DOHH2 (cell line): Measurements from ENCODE around the gene FAT3.

Experiments used
- EZH2phosphoT487 ChIP-seq: fragments of 200-600 bp; sonication (generic); IDR thresholded peaks from 2 replicates; pipeline ENCODE4 v1.6.1; 2017; ENCODE audit warnings: borderline replicate concordance, mild to moderate bottlenecking, antibody characterized with exemption, low read length, moderate library complexity, mixed read lengths
- TF ChIP-seq, protein P1 (sequence below): fragments of 200-600 bp; sonication (generic); IDR thresholded peaks from one replicate; pipeline ENCODE4 v1.5.1; 2014; ENCODE audit warnings: antibody characterized with exemption, mild to moderate bottlenecking, low read depth, low read length; ENCODE audit not compliant: poor library complexity, severe bottlenecking

DNA sequence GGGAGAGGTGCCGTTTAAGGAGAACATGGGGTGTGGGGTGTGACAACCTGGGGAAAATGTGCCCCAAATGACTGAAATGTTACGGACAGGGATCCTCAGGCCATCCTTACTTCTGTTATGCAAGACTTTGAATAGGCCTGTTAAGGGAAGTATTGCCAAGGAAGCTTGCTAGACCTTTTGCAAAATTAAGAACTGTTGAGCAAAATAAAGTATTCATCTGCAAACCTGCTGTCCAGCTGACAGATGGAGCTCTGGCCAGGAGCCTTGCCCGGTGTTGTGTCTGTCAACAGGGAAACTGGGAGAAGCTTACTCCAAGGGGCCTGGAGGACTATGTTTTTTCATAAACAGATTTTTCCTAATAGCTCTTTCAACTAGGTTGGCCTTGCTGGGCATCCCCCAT, 48.0 kb downstream of the FAT3 start:
- TF ChIP-seq, protein P1, sequence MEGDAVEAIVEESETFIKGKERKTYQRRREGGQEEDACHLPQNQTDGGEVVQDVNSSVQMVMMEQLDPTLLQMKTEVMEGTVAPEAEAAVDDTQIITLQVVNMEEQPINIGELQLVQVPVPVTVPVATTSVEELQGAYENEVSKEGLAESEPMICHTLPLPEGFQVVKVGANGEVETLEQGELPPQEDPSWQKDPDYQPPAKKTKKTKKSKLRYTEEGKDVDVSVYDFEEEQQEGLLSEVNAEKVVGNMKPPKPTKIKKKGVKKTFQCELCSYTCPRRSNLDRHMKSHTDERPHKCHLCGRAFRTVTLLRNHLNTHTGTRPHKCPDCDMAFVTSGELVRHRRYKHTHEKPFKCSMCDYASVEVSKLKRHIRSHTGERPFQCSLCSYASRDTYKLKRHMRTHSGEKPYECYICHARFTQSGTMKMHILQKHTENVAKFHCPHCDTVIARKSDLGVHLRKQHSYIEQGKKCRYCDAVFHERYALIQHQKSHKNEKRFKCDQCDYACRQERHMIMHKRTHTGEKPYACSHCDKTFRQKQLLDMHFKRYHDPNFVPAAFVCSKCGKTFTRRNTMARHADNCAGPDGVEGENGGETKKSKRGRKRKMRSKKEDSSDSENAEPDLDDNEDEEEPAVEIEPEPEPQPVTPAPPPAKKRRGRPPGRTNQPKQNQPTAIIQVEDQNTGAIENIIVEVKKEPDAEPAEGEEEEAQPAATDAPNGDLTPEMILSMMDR: no peak
- TF ChIP-seq EZH2phosphoT487: no peak
